ENCODE data around the gene ZNF81. TPM values are rescaled to one million over a fixed set of nuclear protein-coding genes. Genes with fewer than 3 reads are reported as not detected.

ZNF81 gene
- total RNA-seq, 4 donors from 2014 or later: 4.7 to 7.3 (median 6.4) TPM

DNA sequence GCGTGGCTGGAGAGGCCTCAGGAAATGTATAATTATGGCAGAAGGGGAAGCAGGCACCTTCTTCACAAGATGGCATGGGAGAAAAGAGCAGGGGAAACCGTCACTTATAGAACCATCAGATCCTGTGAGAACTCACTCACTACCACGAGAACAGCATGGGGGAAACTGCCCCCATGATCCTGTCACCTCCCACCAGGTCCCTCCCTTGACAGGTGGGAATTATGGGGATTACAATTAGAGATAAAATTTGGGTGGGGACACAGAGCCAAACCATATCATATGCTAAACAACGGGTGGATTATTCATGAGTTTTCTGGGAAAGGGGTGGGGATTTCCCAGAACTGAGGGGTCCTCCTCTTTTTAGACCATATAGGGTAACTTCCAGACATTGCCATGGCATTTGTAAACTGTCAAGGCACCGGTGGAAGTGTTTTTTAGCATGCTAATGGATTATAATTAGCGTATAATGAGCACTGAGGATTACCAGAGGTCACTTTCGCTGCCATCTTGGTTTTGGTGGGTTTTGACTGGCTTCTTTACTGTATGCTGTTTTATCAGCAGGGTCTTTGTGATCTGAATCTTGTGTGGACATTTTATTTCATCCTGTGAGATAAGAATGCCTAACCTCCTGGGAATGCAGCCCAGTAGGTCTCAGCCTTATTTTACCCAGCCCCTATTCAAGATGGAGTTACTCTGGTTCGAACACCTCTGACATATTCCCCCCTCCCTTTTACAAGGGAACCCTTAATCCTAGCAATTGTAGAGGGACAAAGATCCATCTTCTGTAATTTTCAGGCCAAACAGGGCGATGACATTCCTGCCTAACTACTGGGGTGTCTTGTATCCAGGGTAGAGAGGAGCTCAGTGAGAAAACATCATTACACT, 27.6 kb upstream of the ZNF81 start:
- TF ChIP-seq, protein P1, sequence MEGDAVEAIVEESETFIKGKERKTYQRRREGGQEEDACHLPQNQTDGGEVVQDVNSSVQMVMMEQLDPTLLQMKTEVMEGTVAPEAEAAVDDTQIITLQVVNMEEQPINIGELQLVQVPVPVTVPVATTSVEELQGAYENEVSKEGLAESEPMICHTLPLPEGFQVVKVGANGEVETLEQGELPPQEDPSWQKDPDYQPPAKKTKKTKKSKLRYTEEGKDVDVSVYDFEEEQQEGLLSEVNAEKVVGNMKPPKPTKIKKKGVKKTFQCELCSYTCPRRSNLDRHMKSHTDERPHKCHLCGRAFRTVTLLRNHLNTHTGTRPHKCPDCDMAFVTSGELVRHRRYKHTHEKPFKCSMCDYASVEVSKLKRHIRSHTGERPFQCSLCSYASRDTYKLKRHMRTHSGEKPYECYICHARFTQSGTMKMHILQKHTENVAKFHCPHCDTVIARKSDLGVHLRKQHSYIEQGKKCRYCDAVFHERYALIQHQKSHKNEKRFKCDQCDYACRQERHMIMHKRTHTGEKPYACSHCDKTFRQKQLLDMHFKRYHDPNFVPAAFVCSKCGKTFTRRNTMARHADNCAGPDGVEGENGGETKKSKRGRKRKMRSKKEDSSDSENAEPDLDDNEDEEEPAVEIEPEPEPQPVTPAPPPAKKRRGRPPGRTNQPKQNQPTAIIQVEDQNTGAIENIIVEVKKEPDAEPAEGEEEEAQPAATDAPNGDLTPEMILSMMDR (IDR thresholded peaks at IDR 0.05; ENCODE audit: low read depth): no peak

DNA sequence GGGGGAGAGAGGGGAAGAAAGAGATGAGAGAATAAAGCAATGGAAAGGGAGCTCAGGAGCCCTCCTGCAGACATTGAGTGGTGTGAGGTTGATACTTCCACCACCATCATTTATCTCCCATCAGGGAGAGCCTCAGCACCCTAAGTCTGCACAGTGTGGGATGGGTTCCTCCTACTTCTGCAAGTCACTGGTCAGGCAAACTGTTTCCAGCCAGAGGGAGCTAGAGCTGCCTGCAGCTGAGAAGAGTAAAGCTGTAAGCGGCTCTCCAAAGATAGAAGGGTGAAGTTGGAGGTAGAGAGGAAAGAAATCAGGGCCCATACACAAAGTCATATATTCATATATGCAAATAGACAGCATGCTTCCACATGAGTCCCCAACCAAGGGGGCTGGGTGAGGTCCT, 21.9 kb upstream of the ZNF81 start:
- TF ChIP-seq, protein P1 (IDR thresholded peaks at IDR 0.05; ENCODE audit: low read depth): no peak

DNA sequence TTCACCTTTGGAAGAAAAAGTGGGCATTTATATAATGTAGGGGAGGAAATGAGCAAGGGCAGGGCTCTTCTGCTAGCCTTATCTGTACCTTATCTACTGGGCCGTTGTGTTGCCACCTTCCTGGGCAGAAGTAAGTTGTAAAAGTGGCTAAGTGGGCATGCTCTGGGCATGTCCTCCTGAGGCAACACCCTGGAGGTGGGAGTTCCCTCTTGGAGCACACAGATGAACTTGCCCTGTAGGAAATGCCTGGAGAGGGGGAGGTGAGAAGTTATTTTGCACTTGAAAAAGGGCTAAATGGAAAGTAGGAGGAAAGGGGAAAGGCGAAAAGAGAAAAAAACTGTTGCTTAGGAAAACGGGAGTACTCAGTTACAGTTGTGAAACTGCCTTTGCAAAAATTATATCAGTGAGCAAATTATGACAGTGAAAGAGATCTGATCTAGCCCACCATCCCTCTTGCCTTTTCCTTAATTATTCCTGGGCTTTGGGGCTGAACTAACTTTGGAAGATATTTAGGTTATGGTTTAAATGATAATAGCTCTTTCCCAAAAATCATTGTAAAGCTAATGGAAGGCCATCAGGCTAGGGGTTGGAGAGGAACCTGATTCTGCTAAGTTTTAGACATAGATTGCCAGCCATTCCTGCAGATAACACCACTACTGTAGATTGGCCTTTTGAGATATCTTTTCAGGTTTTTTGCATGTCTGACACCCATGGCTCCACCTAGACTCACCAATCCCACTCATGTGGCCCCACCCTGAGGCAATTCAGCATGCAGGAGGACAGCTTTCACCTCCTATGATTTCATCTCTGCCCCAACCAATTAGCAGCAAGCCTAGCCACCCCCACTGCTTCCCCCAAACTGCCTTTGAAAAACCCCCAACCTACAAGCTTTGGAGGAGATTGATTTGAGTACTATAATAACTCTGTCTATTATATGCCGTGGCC, 20.5 kb upstream of the ZNF81 start:
- TF ChIP-seq, protein P1 (IDR thresholded peaks at IDR 0.05; ENCODE audit: low read depth): no peak

DNA sequence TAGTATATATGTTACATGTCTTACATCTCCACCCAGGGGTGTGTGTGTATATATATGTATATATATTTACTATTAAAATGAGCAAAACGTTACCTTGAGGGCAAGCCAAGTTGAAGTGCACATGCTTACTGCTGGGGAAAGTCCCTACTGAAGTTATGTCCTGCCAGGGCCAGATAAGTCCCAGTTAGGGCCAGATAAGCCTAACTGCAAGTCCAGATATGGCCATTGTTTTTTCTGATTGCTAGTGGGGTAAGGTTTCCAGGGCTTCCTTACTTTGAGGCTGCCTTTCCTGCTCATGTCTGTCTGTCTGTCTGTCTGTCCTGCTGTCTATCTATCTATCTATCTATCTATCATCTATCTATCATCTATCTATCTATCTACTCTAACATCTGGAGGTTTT, 19.3 kb upstream of the ZNF81 start:
- TF ChIP-seq, protein P1 (IDR thresholded peaks at IDR 0.05; ENCODE audit: low read depth): no peak

DNA sequence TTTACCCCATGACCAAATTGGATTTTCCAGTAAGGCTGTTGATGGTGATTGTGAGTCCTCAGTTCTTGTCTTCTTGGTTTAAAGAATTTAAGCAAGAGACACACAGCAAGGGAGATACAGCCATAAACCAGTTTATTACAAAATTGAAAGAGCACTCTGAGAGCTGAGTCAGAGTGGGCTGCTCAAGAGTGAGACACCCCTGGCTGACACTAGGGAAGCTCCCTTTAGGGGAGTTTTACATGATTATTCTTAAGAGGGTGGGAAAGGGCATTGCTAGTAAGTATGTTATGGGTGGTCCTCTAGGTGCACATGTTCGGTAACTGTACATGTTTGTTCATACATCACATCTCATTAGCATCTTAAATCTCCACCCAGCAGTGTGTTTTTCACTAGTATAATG, 18.8 kb upstream of the ZNF81 start:
- TF ChIP-seq, protein P1 (IDR thresholded peaks at IDR 0.05; ENCODE audit: low read depth): no peak

DNA sequence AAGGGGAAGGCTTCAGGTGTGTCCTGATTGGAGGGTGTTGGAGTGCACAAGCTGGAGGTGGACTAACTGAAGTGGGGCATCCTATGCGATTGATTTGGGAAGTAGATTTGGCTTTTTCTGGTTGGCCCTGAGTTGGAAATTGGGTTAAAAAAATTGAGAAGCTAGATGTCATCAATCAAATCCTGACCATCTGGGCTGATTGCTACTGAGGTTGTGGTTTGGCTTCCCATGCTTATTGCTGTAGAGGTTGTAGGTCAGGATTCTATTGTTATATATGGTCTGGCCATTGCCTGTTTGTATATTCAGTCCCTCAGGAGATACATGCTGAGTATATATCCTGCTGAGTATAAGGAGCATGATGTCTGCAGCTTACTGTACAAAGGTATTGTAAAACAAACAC, 7.7 kb upstream of the ZNF81 start:
- TF ChIP-seq, protein P1 (IDR thresholded peaks at IDR 0.05; ENCODE audit: low read depth): no peak

DNA sequence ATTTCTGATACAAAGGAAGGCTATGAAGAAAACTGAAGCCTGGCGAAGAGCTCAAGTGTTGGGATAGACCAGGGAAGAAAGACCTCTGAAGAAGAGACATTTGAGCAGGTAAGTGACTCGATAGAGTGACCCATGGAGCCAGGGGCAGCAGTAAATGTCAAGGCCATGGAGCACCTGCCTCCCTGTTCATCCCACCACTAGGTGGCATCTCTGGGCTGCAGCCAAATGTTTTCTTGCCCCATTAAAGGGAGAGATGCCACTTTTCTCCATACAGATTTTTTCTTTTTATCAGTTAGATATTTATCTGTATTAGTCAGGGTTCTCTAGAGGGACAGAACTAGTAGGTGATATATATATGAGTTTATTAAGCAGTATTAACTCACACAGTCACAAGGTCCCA, 4.9 kb upstream of the ZNF81 start:
- TF ChIP-seq, protein P1 (IDR thresholded peaks at IDR 0.05; ENCODE audit: low read depth): no peak
